ENCODE results near the gene SLC17A2. TPM values are rescaled to one million over a fixed set of nuclear protein-coding genes. Genes with fewer than 3 reads are reported as not detected.

The SLC17A2 gene
- total RNA-seq, 2 experiments from 2014 or later: not detected

DNA sequence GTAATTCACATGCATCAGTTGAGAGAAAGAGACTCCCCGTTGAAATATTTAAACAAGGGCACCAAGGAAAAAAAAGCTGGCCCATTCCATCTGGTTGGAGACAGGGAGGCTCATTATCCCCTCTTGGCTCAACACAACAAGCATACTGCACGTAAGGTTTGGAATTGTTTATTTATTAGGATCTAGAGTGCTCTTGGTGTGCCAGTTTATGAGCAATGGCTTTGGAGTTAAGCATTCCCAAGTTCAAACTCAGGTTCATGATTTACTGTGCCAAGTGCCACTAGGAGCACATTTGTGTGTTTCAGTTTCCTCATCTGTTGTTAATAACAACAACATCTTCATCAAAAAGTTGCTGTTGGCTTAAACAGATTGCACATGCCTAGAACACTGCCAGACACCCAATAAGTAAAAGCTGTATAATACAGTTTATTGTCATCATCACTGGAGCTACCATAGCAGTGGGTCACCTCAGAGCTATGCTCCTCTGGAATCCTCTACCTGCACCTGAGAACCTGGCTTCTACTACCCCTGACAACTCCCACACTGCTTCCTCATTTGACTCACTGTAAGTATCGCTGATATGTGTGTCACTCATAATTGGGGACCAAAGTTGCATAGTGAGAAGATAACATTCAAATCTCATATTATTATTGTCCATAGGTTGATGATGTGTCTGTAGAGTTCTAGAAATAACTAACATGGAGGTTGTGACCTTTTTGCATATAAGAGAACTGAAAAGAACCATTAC is 61.9 kb downstream of the SLC17A2 start:
- Mint-ChIP-seq H3K4me1 (ENCODE audit: low read depth) (peaks cover 50% of the 10 kb centered on the region), H3K36me3 (ENCODE audit: low read depth) (no peaks in the 10 kb centered on the region), H3K27ac (no peak overlapping the region), H3K4me3 (no peak overlapping the region), H3K27me3 (no peaks in the 10 kb centered on the region), H3K9me3 (no peaks in the 10 kb centered on the region)
- TF ChIP-seq, protein P1, sequence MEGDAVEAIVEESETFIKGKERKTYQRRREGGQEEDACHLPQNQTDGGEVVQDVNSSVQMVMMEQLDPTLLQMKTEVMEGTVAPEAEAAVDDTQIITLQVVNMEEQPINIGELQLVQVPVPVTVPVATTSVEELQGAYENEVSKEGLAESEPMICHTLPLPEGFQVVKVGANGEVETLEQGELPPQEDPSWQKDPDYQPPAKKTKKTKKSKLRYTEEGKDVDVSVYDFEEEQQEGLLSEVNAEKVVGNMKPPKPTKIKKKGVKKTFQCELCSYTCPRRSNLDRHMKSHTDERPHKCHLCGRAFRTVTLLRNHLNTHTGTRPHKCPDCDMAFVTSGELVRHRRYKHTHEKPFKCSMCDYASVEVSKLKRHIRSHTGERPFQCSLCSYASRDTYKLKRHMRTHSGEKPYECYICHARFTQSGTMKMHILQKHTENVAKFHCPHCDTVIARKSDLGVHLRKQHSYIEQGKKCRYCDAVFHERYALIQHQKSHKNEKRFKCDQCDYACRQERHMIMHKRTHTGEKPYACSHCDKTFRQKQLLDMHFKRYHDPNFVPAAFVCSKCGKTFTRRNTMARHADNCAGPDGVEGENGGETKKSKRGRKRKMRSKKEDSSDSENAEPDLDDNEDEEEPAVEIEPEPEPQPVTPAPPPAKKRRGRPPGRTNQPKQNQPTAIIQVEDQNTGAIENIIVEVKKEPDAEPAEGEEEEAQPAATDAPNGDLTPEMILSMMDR (IDR thresholded peaks at IDR 0.05): no peak
- peaks cover 23% of the 10 kb centered on the region for H3K4me1 ChIP-seq (ENCODE audit: insufficient read depth, low read length)
- ChIA-PET POLR2A (no interaction called here), CTCF (no interaction called here)
- intact Hi-C loops (cut with DNase I, micrococcal nuclease): no loop called here
- no peak for DNase-seq
- no peaks in the 10 kb centered on the region for H3K9me3 ChIP-seq (ENCODE audit: control insufficient read depth in 1 of 2, insufficient read depth in 1 of 2, low read length in 2 of 2)
- H3K4me3 ChIP-seq (ENCODE audit: low read length): no peak overlapping the region
- H3K27ac ChIP-seq (ENCODE audit: low read depth in 1 of 2, low read length in 2 of 2): no peak overlapping the region
- ATAC-seq (ENCODE audit: poor library complexity): no peak
- no peaks in the 10 kb centered on the region for H3K27me3 ChIP-seq (ENCODE audit: control insufficient read depth in 1 of 2, insufficient read depth in 2 of 2, low read length in 2 of 2)
- H3K36me3 ChIP-seq (ENCODE audit: insufficient read depth, low read length): no peaks in the 10 kb centered on the region

DNA sequence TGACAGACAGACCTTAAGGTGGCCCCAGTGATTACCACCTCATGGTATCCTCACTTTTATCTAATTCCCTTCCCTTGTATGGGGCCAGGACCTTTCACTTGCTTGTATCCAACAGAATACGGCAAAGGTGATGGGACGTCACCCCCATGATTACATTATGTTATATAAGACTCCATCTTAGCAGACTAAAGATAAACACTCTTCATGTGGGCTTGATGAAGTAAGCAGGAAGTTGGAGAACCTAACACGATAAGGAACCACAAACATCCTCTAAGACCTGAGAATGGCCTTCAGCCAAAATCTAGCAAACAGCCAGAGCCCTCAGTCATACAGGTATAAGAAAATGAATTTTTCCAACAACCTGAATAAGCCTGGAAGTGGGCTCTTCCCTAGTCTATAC is 64.5 kb downstream of the SLC17A2 start:
- Mint-ChIP-seq H3K4me1 (ENCODE audit: low read depth) (peaks cover 33% of the 10 kb centered on the region), H3K27ac (peak overlapping the region; percentile 78), H3K4me3 (peak overlapping the region; percentile 42), H3K27me3 (no peaks in the 10 kb centered on the region), H3K36me3 (ENCODE audit: low read depth) (no peaks in the 10 kb centered on the region), H3K9me3 (no peaks in the 10 kb centered on the region)
- H3K27me3 ChIP-seq (ENCODE audit: control insufficient read depth in 1 of 2, insufficient read depth in 2 of 2, low read length in 2 of 2): no peaks in the 10 kb centered on the region
- no peak overlapping the region for H3K4me3 ChIP-seq (ENCODE audit: low read length)
- CTCF ChIA-PET: interaction anchor here (1.5 kb wide), 2 partner anchors 16 to 126 kb away, joined by 4 to 6 read pairs; no protein-coding TSS in a partner anchor
- ATAC-seq (ENCODE audit: poor library complexity): peak; percentile 93
- intact Hi-C loops (cut with DNase I, micrococcal nuclease): no loop called here
- H3K4me1 ChIP-seq (ENCODE audit: insufficient read depth, low read length): peaks cover 12% of the 10 kb centered on the region
- no peaks in the 10 kb centered on the region for H3K9me3 ChIP-seq (ENCODE audit: control insufficient read depth in 1 of 2, insufficient read depth in 1 of 2, low read length in 2 of 2)
- TF ChIP-seq, protein P1 (IDR thresholded peaks at IDR 0.05): no peak
- POLR2A ChIA-PET: interaction anchor here (0.6 to 2.6 kb wide), 3 partner anchors 16 to 160 kb away, joined by 3 to 12 read pairs (median 3); a partner anchor contains a TSS
- peak in 9 of 14 experiments; percentile 0 to 88 (median 14) for DNase-seq
- peak overlapping the region in 1 of 2 donors; percentile 46 for H3K27ac ChIP-seq (ENCODE audit: low read depth in 1 of 2, low read length in 2 of 2)
- no peaks in the 10 kb centered on the region for H3K36me3 ChIP-seq (ENCODE audit: insufficient read depth, low read length)

DNA sequence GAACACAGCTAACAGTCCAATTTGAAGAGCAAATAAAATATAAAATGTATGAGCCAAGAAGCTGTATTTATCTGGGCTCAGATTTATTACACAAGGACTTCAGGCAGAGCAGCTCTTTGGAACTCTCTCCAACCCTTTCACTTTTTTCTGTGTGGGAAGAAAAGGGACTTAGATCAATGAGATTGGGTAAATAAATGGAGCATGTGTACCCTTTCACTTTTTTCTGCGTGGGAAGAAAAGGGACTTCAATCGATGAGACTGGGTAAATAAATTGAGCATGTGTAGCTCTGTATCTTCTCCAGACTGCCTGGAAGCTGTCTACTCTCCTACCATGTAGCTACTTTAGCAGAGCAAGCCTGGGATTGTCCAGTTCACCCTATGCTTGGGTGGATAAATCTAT is 67.1 kb downstream of the SLC17A2 start:
- H3K4me1 ChIP-seq (ENCODE audit: insufficient read depth, low read length): peaks cover 12% of the 10 kb centered on the region
- ChIA-PET CTCF (no interaction called here), POLR2A (no interaction called here)
- Mint-ChIP-seq H3K36me3 (ENCODE audit: low read depth) (no peaks in the 10 kb centered on the region), H3K4me3 (no peak overlapping the region), H3K4me1 (ENCODE audit: low read depth) (peaks cover 33% of the 10 kb centered on the region), H3K27me3 (no peaks in the 10 kb centered on the region), H3K9me3 (no peaks in the 10 kb centered on the region), H3K27ac (no peak overlapping the region)
- no peak overlapping the region for H3K27ac ChIP-seq (ENCODE audit: low read depth in 1 of 2, low read length in 2 of 2)
- no peak overlapping the region for H3K4me3 ChIP-seq (ENCODE audit: low read length)
- TF ChIP-seq, protein P1 (IDR thresholded peaks at IDR 0.05): no peak
- ATAC-seq (ENCODE audit: poor library complexity) (no peak), DNase-seq (no peak)
- no peaks in the 10 kb centered on the region for H3K36me3 ChIP-seq (ENCODE audit: insufficient read depth, low read length)
- H3K27me3 ChIP-seq (ENCODE audit: control insufficient read depth in 1 of 2, insufficient read depth in 2 of 2, low read length in 2 of 2): no peaks in the 10 kb centered on the region
- intact Hi-C loops (cut with DNase I, micrococcal nuclease): no loop called here
- H3K9me3 ChIP-seq (ENCODE audit: control insufficient read depth in 1 of 2, insufficient read depth in 1 of 2, low read length in 2 of 2): no peaks in the 10 kb centered on the region

Other genes with a start within 250 kb of the SLC17A2 start
- not detected for gene SLC17A4, start 175.9 kb downstream of the SLC17A2 start, total RNA-seq
- gene SLC17A1, start 98.6 kb downstream of the SLC17A2 start, total RNA-seq: not detected
- under 1 TPM; 0.30 to 0.50 TPM for gene SLC17A3, start 56.4 kb downstream of the SLC17A2 start, total RNA-seq
- gene TRIM38, start 32.1 kb upstream of the SLC17A2 start, total RNA-seq: 10 to 100 TPM; 17.0 to 17.5 TPM
- gene HFE, start 156.7 kb upstream of the SLC17A2 start, total RNA-seq: under 1 TPM; 0.08 to 0.28 TPM